Endothelial cell of umbilical vein (primary cell): Measurements from ENCODE around the gene PDLIM3. TPM values are rescaled to one million over a fixed set of nuclear protein-coding genes. Genes with fewer than 3 reads are reported as not detected.

Experiments used
- BruUV-seq: library from RNA; stranded (reverse); fragments of 400-500 nt; replicated peaks from 2 replicates; lab custom pipeline; 2021; lab: Mats Ljungman, UMichigan
- CTCF ChIA-PET: fragments of 300-600, 350-600 bp; sonication (Branson Sonifier 250); formaldehyde crosslinking; loops from one replicate; lab custom pipeline; 2021; ENCODE audit warnings: antibody characterized with exemption, inconsistent platforms; lab: Charles Lee
- POLR2A ChIA-PET: fragments of 300-600, 350-600 bp; sonication (Branson Sonifier 250); formaldehyde crosslinking; loops from one replicate; lab custom pipeline; 2021; ENCODE audit warnings: antibody characterized with exemption, inconsistent platforms; lab: Charles Lee
- DNase-seq: peaks from one replicate; pipeline ENCODE4 v3.0.0-alpha.2; 2011; ENCODE audit warnings: low read depth, low spot score
- FAIRE-seq: peaks from 2 replicates; lab custom pipeline; 2011; peaks lifted over from hg19 to GRCh38; lab: Jason Lieb, UNC
- H2AFZ ChIP-seq: 2 replicates; pipeline ENCODE4 v1.6.0; 2012; ENCODE audit warnings: low read depth, low read length, control low read depth, inconsistent platforms
- H3K27ac ChIP-seq: 2 replicates; pipeline ENCODE4 v1.5.1; 2011; ENCODE audit warnings: low read depth, mild to moderate bottlenecking, control low read depth, low read length, moderate library complexity; ENCODE audit not compliant: insufficient read depth
- H3K27me3 ChIP-seq, 2 experiments: 2 replicates each; pipeline versions ENCODE4 v1.6.0 to v1.6.1; 2011; ENCODE audit warnings: low read length in 2 of 2, mixed read lengths in 1 of 2; ENCODE audit not compliant: control insufficient read depth in 2 of 2, insufficient read depth in 2 of 2
- H3K36me3 ChIP-seq, 2 experiments: 2 replicates in 1 of 2; 3 replicates in 1 of 2; pipeline ENCODE4 v1.5.1; 2011; ENCODE audit warnings: low read length in 2 of 2, mild to moderate bottlenecking in 1 of 2, moderate library complexity in 1 of 2; ENCODE audit not compliant: control insufficient read depth in 2 of 2, insufficient read depth in 2 of 2; ENCODE audit errors: extremely low read depth in 1 of 2
- H3K4me1 ChIP-seq: 3 replicates; pipeline ENCODE4 v1.5.1; 2011; ENCODE audit warnings: mild to moderate bottlenecking, low read length; ENCODE audit not compliant: control insufficient read depth, insufficient read depth; ENCODE audit errors: extremely low read depth
- H3K4me2 ChIP-seq: 2 replicates; pipeline ENCODE4 v1.6.1; 2011; ENCODE audit warnings: low read length, control low read depth, mixed read lengths; ENCODE audit not compliant: insufficient read depth
- H3K4me3 ChIP-seq, 3 experiments: fragments of 200-600 bp in 1 of 3; sonication (generic), shearing (Covaris generic) in 1 of 3; replicated peaks in 1 of 3; 2 replicates each; pipeline ENCODE4 v1.5.1; 2011 to 2016; ENCODE audit warnings: control low read depth in 3 of 3, low read length in 3 of 3, mild to moderate bottlenecking in 2 of 3, inconsistent platforms in 1 of 3, low read depth in 1 of 3, moderate library complexity in 1 of 3; ENCODE audit not compliant: insufficient read depth in 1 of 3
- H3K79me2 ChIP-seq: 2 replicates; pipeline ENCODE4 v1.6.0; 2012; ENCODE audit warnings: low read length, inconsistent platforms; ENCODE audit not compliant: control insufficient read depth, insufficient read depth
- H3K9ac ChIP-seq: replicated peaks from 2 replicates; pipeline ENCODE3; 2011; ENCODE audit warnings: low read length, control low read depth; ENCODE audit not compliant: insufficient read depth; ENCODE audit errors: extremely low read depth
- H3K9me1 ChIP-seq: replicated peaks from 3 replicates; pipeline ENCODE4 v1.6.0; 2011; ENCODE audit warnings: mild to moderate bottlenecking, low read length; ENCODE audit not compliant: control insufficient read depth, insufficient read depth; ENCODE audit errors: extremely low read depth
- H3K9me3 ChIP-seq: replicated peaks from 2 replicates; pipeline ENCODE4 v1.5.1; 2012; ENCODE audit warnings: low read length, inconsistent platforms; ENCODE audit not compliant: control insufficient read depth, insufficient read depth
- H4K20me1 ChIP-seq: replicated peaks from 2 replicates; pipeline ENCODE3; 2011; ENCODE audit warnings: mild to moderate bottlenecking, low read length; ENCODE audit not compliant: control insufficient read depth, insufficient read depth; ENCODE audit errors: extremely low read depth
- CTCF ChIP-seq, 2 donors: IDR thresholded peaks; 1 replicate in 1 of 2; 2 replicates in 1 of 2; pipeline ENCODE4 v1.5.1; 2011; ENCODE audit warnings: low read length in 2 of 2, mild to moderate bottlenecking in 2 of 2, moderate library complexity in 2 of 2, control low read depth in 1 of 2, inconsistent platforms in 1 of 2, low read depth in 1 of 2; ENCODE audit not compliant: insufficient read depth in 1 of 2; ENCODE audit errors: extremely low read depth in 1 of 2
- EZH2 ChIP-seq: IDR thresholded peaks from 2 replicates; pipeline ENCODE4 v1.6.1; 2012; ENCODE audit warnings: borderline replicate concordance, low read depth, mild to moderate bottlenecking, moderate library complexity, low read length, inconsistent platforms; ENCODE audit not compliant: severe bottlenecking
- FOS ChIP-seq: IDR thresholded peaks from 2 replicates; pipeline ENCODE4 v1.6.1; 2011; ENCODE audit warnings: mild to moderate bottlenecking, low read length, moderate library complexity, borderline replicate concordance; ENCODE audit not compliant: insufficient read depth
- GATA2 ChIP-seq: IDR thresholded peaks from 2 replicates; pipeline ENCODE4 v1.7.0; 2011; ENCODE audit warnings: low read depth, mild to moderate bottlenecking, moderate library complexity, mixed read lengths, low read length; ENCODE audit not compliant: insufficient read length, insufficient read depth
- JUN ChIP-seq: IDR thresholded peaks from 2 replicates; pipeline ENCODE4 v1.6.1; 2011; ENCODE audit warnings: borderline replicate concordance, low read depth; ENCODE audit not compliant: insufficient read length, insufficient read depth
- MYC ChIP-seq: IDR thresholded peaks from one replicate; pipeline ENCODE4 v1.6.1; 2011; ENCODE audit warnings: mild to moderate bottlenecking, low read depth, low read length
- POLR2AphosphoS5 ChIP-seq: IDR thresholded peaks from 2 replicates; pipeline ENCODE4 v1.6.1; 2012; ENCODE audit warnings: low read depth, mild to moderate bottlenecking, control low read depth, low read length, moderate library complexity; ENCODE audit not compliant: insufficient read depth
- dilution Hi-C: fragments of 300-500 bp; cut with MboI; formaldehyde crosslinking; loops from one replicate; pipeline ENCODE4 v1.15.0; 2019; ENCODE audit warnings: low sequenced_read_pairs; ENCODE audit not compliant: extremely low pct_ligation_motif_present
- intact Hi-C: fragments of 100-400 bp; cut with micrococcal nuclease; formaldehyde crosslinking; loops from one replicate; pipeline ENCODE4 v1.10.0; 2022
- polyA plus RNA-seq, 4 experiments: library from polyadenylated mRNA; depleted of rRNA in 3 of 4; stranded (reverse) in 3 of 4; unstranded in 1 of 4; fragments of >200 nt; gene quantifications; 2 replicates each; pipeline versions ENCODE4 v1.2.1 to v1.2.3, GENCODE V29; 2011 to 2012; ENCODE audit warnings: missing spikeins in 1 of 4
- total RNA-seq: library from RNA; stranded (reverse); gene quantifications from 2 replicates; pipeline ENCODE4 v1.2.3, GENCODE V29; 2021

The PDLIM3 gene
- total and polyA plus RNA-seq, 2 donors (not counting 3 experiments of a cell fraction or from before 2014, with no cell fraction given): 9.7 to 17.6 TPM

GRCh38 chr4:185467101-185467500, 68.2 kb downstream of the PDLIM3 start:
- Histone ChIP-seq H3K9ac (no peak overlapping the region), H3K79me2 (no peaks in the 10 kb centered on the region), H3K27me3 (peaks cover 15% of the 10 kb centered on the region in 2 experiments), H3K36me3 (no peaks in the 10 kb centered on the region), H3K4me1 (peaks cover 20% of the 10 kb centered on the region), H3K9me3 (no peaks in the 10 kb centered on the region), H4K20me1 (no peaks in the 10 kb centered on the region), H3K4me3 (no peak overlapping the region), H3K27ac (no peak overlapping the region), H3K4me2 (no peak overlapping the region), H2AFZ (no peak overlapping the region), H3K9me1 (no peaks in the 10 kb centered on the region)
- POLR2A ChIA-PET: no interaction called here
- FAIRE-seq (no peak), DNase-seq (no peak)
- intact Hi-C loops: no loop called here
- dilution Hi-C loops: no loop called here
- BruUV-seq: no TSS peak
- CTCF ChIA-PET: interaction anchor here (0.8 to 1.7 kb wide), 2 partner anchors 131 to 571 kb away, joined by 4 to 7 read pairs; no protein-coding TSS in a partner anchor
- no peak for TF ChIP-seq MYC
- TF ChIP-seq JUN: no peak

- H3K4me2 ChIP-seq: no peak overlapping the region
- peaks cover 15% of the 10 kb centered on the region in 2 experiments for H3K27me3 ChIP-seq
- no peak overlapping the region for H3K4me3 ChIP-seq
- dilution Hi-C loops (no loop called here), intact Hi-C loops (no loop called here)
- H2AFZ ChIP-seq: no peak overlapping the region
- H3K9me1 ChIP-seq: no peaks in the 10 kb centered on the region
- H4K20me1 ChIP-seq: no peaks in the 10 kb centered on the region
- H3K9me3 ChIP-seq: no peaks in the 10 kb centered on the region
- POLR2A ChIA-PET: no interaction called here
- TF ChIP-seq CTCF (IDR thresholded peaks at IDR 0.05; ENCODE audit: extremely low read depth in 1 of 2, insufficient read depth in 1 of 2, low read depth in 1 of 2, low read length in 2 of 2): no peak
- no peak for TF ChIP-seq JUN
- TF ChIP-seq GATA2: no peak
- TF ChIP-seq EZH2: no peak
- TF ChIP-seq FOS: no peak
- no peak for TF ChIP-seq POLR2AphosphoS5
- CTCF ChIA-PET: interaction anchor here (0.5 to 1.3 kb wide), 3 partner anchors 16 to 132 kb away, joined by 3 to 9 read pairs (median 3); no protein-coding TSS in a partner anchor
- FAIRE-seq: no peak
- H3K79me2 ChIP-seq: no peaks in the 10 kb centered on the region
- no peak overlapping the region for H3K27ac ChIP-seq
- no peak for DNase-seq
- no TSS peak for BruUV-seq
- H3K9ac ChIP-seq: no peak overlapping the region
- peaks cover 16% of the 10 kb centered on the region for H3K4me1 ChIP-seq
- H3K36me3 ChIP-seq: no peaks in the 10 kb centered on the region
Observed at GRCh38 chr4:185465707-185466106, 69.6 kb downstream of the PDLIM3 start.
